Liver (tissue), 9 donors: Measurements from ENCODE around the gene MISP. TPM values are rescaled to one million over a fixed set of nuclear protein-coding genes. Genes with fewer than 3 reads are reported as not detected.

Experiments used
- DNase-seq: peaks from one replicate; pipeline ENCODE4 v3.0.0-alpha.2; 2017; ENCODE audit warnings: low spot score
- H3K27ac ChIP-seq, 2 donors: one replicate each; pipeline ENCODE4 v1.7.0; 2013; ENCODE audit warnings: inconsistent platforms in 2 of 2, low read length in 2 of 2, control low read depth in 1 of 2, low read depth in 1 of 2, mild to moderate bottlenecking in 1 of 2
- H3K27me3 ChIP-seq, 4 donors: one replicate each; pipeline versions ENCODE4 v1.6.1 to v1.7.0; 2013; ENCODE audit warnings: low read length in 3 of 4, inconsistent platforms in 1 of 4, mild to moderate bottlenecking in 1 of 4, moderate library complexity in 1 of 4; ENCODE audit not compliant: control insufficient read depth in 4 of 4, insufficient read depth in 4 of 4
- H3K36me3 ChIP-seq, 4 donors: one replicate each; pipeline versions ENCODE4 v1.6.1 to v1.7.0; 2013; ENCODE audit warnings: low read length in 3 of 4, mild to moderate bottlenecking in 3 of 4, low read depth in 1 of 4, moderate library complexity in 1 of 4; ENCODE audit not compliant: control insufficient read depth in 4 of 4, insufficient read depth in 3 of 4
- H3K4me1 ChIP-seq, 4 donors: one replicate each; pipeline versions ENCODE4 v1.6.1 to v1.7.0; 2013; ENCODE audit warnings: low read length in 3 of 4, mild to moderate bottlenecking in 3 of 4, moderate library complexity in 1 of 4; ENCODE audit not compliant: control insufficient read depth in 4 of 4, insufficient read depth in 4 of 4
- H3K4me3 ChIP-seq, 3 donors: one replicate each; pipeline versions ENCODE4 v1.6.1 to v1.7.0; 2013; ENCODE audit warnings: low read length in 3 of 3, control low read depth in 1 of 3, low read depth in 1 of 3, mild to moderate bottlenecking in 1 of 3
- H3K9ac ChIP-seq, 2 donors: one replicate each; pipeline ENCODE4 v1.7.0; 2013; ENCODE audit warnings: low read length in 2 of 2, mild to moderate bottlenecking in 2 of 2, moderate library complexity in 2 of 2, control low read depth in 1 of 2, low read depth in 1 of 2
- H3K9me3 ChIP-seq, 4 donors: one replicate each; pipeline versions ENCODE4 v1.6.1 to v1.7.0; 2013; ENCODE audit warnings: low read length in 3 of 4; ENCODE audit not compliant: control insufficient read depth in 4 of 4
- FOXA1 ChIP-seq: IDR thresholded peaks from 2 replicates; pipeline ENCODE4 v1.6.1; 2016; ENCODE audit warnings: antibody characterized with exemption
- FOXA2 ChIP-seq: IDR thresholded peaks from 2 replicates; pipeline ENCODE4 v1.6.1; 2016; ENCODE audit warnings: antibody characterized with exemption
- HNF4G ChIP-seq: IDR thresholded peaks from 2 replicates; pipeline ENCODE4 v1.6.1; 2016; ENCODE audit warnings: antibody characterized with exemption
- JUND ChIP-seq, 2 donors: IDR thresholded peaks; 2 replicates each; pipeline ENCODE4 v1.6.1; 2016; ENCODE audit warnings: antibody characterized with exemption in 2 of 2
- NR2F2 ChIP-seq: IDR thresholded peaks from 2 replicates; pipeline ENCODE4 v1.6.1; 2016; ENCODE audit warnings: antibody characterized with exemption
- REST ChIP-seq: IDR thresholded peaks from 2 replicates; pipeline ENCODE4 v1.6.1; 2016; ENCODE audit warnings: antibody characterized with exemption, mild to moderate bottlenecking
- RXRA ChIP-seq, 2 donors: IDR thresholded peaks; 2 replicates each; pipeline ENCODE4 v1.6.1; 2017 to 2018; ENCODE audit warnings: antibody characterized with exemption in 2 of 2, mild to moderate bottlenecking in 1 of 2
- TAF1 ChIP-seq: conservative IDR thresholded peaks from 2 replicates; pipeline ENCODE4 v1.6.1; 2016; ENCODE audit warnings: antibody characterized with exemption, mild to moderate bottlenecking
- YY1 ChIP-seq: IDR thresholded peaks from 2 replicates; pipeline ENCODE4 v1.6.1; 2016; ENCODE audit warnings: antibody characterized with exemption, mild to moderate bottlenecking
- ZBTB33 ChIP-seq: IDR thresholded peaks from 2 replicates; pipeline ENCODE4 v1.6.1; 2016; ENCODE audit warnings: antibody characterized with exemption
- WGBS: extraction: QIAGEN DNeasy Blood & Tissue Kit; methylation state at CpG from one replicate; pipeline ENCODE4 v1.1.7; 2013; 5-methylcytosine and 5-hydroxymethylcytosine counted together
- polyA plus RNA-seq, 2 donors: library from polyadenylated mRNA; stranded (reverse) in 1 of 2; unstranded in 1 of 2; fragments of 200-250 nt in 1 of 2; fragments of >200 nt in 1 of 2; fragmentation: Nextera tagmentation in 1 of 2; extraction: Ambion mirVana in 1 of 2; gene quantifications; one replicate each; pipeline versions ENCODE4 v1.2.1 to v1.2.3, GENCODE V29; 2013 to 2015
- total RNA-seq, 2 donors: library from RNA; depleted of rRNA; stranded (reverse); fragments of >200 nt; gene quantifications; one replicate each; pipeline ENCODE4 v1.2.3, GENCODE V29; 2014
- TF ChIP-seq, protein P1 (sequence below): fragments of 150-350 bp; IDR thresholded peaks from 2 replicates; pipeline ENCODE4 v1.5.1; 2017; ENCODE audit warnings: improper control_type of control experiment, low read depth, low read length; ENCODE audit not compliant: missing input control
- donor health status: healthy.
- donor health status: healthy.
- donor health status: healthy.
- donor health status: healthy.
- donor health status: healthy.

MISP gene
- total and polyA plus RNA-seq, 4 donors = 0.05 to 0.08 TPM; not detected in 2

GRCh38 chr19:806815-807421 is 56.0 kb downstream of the MISP start:
- H3K4me1 ChIP-seq = peaks cover 1 to 12% (median 5%) of the 10 kb centered on the region in 4 donors
- no peak overlapping the region for H3K27ac ChIP-seq
- no peak overlapping the region for H3K4me3 ChIP-seq
- no peaks in the 10 kb centered on the region for H3K9me3 ChIP-seq
- no peak for DNase-seq
- H3K9ac ChIP-seq = no peak overlapping the region
- H3K36me3 ChIP-seq = peaks cover 40 to 78% (median 64%) of the 10 kb centered on the region in 4 donors
- no peak for TF ChIP-seq JUND (IDR thresholded peaks at IDR 0.05)
- TF ChIP-seq FOXA1 = no peak
- no peak for TF ChIP-seq FOXA2
- TF ChIP-seq YY1 = no peak
- no peak for TF ChIP-seq RXRA (IDR thresholded peaks at IDR 0.05)
- TF ChIP-seq REST = no peak
- WGBS = 91% methylated on average over 34 of the region's 34 CpGs
- H3K27me3 ChIP-seq = no peaks in the 10 kb centered on the region

DNA sequence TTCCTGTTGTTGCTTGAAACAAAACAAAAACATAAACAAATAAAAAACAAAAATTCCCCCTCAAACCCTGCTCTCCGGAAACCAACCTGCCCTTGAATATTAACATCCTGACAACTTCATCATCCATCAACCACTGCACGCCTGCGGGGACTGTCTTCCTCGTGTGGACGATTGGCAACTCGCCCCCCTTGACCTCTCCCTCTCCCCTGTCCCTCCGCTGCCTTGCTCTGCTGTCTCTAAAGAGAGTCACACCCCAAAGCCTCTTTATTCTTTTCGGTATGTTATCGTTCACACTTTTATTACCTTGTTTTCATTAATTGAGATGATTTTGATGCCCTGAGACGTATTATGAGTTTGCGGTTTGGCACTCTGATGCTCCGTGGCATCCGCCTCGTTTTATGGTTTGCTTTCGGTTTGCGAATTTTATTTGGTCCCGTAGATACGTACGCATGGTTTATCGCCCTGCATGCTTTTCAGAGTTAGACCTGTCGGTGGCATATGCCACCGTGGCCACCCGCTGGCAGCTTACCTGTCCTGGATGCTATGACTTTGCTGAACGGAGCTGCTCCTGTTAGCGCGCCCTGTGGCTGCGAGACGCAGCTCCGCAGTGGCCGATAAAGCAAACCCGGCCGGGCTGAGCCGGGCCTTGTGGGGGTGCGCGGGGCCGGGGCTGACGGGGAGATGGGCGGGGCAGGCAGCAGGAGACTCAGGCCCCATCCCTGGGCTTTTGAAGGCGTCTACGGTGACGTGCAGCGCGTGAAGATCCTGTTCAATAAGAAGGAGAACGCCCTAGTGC is 56.9 kb downstream of the MISP start:
- no peak overlapping the region for H3K9ac ChIP-seq
- H3K4me1 ChIP-seq = peaks cover 0 to 3% (median 0%) of the 10 kb centered on the region in 4 donors
- peaks cover 40 to 77% (median 65%) of the 10 kb centered on the region in 4 donors for H3K36me3 ChIP-seq
- H3K9me3 ChIP-seq = no peaks in the 10 kb centered on the region
- no peak overlapping the region for H3K4me3 ChIP-seq
- no peaks in the 10 kb centered on the region for H3K27me3 ChIP-seq
- no peak overlapping the region for H3K27ac ChIP-seq
- no peak for DNase-seq
- TF ChIP-seq NR2F2 (no peak), YY1 (no peak), FOXA2 (no peak), HNF4G (no peak), RXRA (IDR thresholded peaks at IDR 0.05) (no peak), FOXA1 (no peak), TAF1 (no peak), ZBTB33 (no peak)
- TF ChIP-seq, protein P1, sequence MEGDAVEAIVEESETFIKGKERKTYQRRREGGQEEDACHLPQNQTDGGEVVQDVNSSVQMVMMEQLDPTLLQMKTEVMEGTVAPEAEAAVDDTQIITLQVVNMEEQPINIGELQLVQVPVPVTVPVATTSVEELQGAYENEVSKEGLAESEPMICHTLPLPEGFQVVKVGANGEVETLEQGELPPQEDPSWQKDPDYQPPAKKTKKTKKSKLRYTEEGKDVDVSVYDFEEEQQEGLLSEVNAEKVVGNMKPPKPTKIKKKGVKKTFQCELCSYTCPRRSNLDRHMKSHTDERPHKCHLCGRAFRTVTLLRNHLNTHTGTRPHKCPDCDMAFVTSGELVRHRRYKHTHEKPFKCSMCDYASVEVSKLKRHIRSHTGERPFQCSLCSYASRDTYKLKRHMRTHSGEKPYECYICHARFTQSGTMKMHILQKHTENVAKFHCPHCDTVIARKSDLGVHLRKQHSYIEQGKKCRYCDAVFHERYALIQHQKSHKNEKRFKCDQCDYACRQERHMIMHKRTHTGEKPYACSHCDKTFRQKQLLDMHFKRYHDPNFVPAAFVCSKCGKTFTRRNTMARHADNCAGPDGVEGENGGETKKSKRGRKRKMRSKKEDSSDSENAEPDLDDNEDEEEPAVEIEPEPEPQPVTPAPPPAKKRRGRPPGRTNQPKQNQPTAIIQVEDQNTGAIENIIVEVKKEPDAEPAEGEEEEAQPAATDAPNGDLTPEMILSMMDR = no peak
- 92% methylated on average over 44 of the region's 44 CpGs for WGBS
